ENCODE results near the gene UPF2.

UPF2 gene

GRCh38 chr10:12042797-12043651 is at the start of gene UPF2:
Gene UPF2, minus strand, starts transcription at chr10:12042809. Its CDS starts 7,386 bp downstream, at chr10:12035423.
- no peak for TF ChIP-seq ZFX (IDR thresholded peaks at IDR 0.05; ENCODE audit: borderline replicate concordance)
- no peak for TF ChIP-seq CTCF (IDR thresholded peaks at IDR 0.05)
- H3K27ac ChIP-seq, result peak within 1 kb of the TSS; percentile 90

GRCh38 chr10:12091421-12091820 is 48.8 kb upstream of the UPF2 start:
- no peak overlapping the region for H3K27ac ChIP-seq
- TF ChIP-seq ZFX (IDR thresholded peaks at IDR 0.05; ENCODE audit: borderline replicate concordance), result no peak
- no peak for TF ChIP-seq CTCF (IDR thresholded peaks at IDR 0.05)

- H3K27ac ChIP-seq, result no peak overlapping the region
- TF ChIP-seq ZFX (IDR thresholded peaks at IDR 0.05; ENCODE audit: borderline replicate concordance) (no peak), CTCF (IDR thresholded peaks at IDR 0.05) (no peak)
These were observed 46.3 kb upstream of the UPF2 start for GRCh38 chr10:12088919-12089318.

- no peak for TF ChIP-seq ZFX (IDR thresholded peaks at IDR 0.05; ENCODE audit: borderline replicate concordance)
- no peak for TF ChIP-seq CTCF (IDR thresholded peaks at IDR 0.05)
These were observed 39.4 kb upstream of the UPF2 start for GRCh38 chr10:12081879-12082557.

GRCh38 chr10:12081470-12081869 is 38.9 kb upstream of the UPF2 start:
- no peak for TF ChIP-seq ZFX (IDR thresholded peaks at IDR 0.05; ENCODE audit: borderline replicate concordance)
- no peak for TF ChIP-seq CTCF (IDR thresholded peaks at IDR 0.05)
- no peak overlapping the region for H3K27ac ChIP-seq

More at GRCh38 chr10:12081879-12082557, 39.4 kb upstream of the UPF2 start:
- H3K27ac ChIP-seq, result no peak overlapping the region

GRCh38 chr10:12077580-12078180 is 35.1 kb upstream of the UPF2 start:
- TF ChIP-seq CTCF (IDR thresholded peaks at IDR 0.05) (no peak), ZFX (IDR thresholded peaks at IDR 0.05; ENCODE audit: borderline replicate concordance) (no peak)
- no peak overlapping the region for H3K27ac ChIP-seq
